HG02938 (cell line): ENCODE data around the gene SLC5A5.
"Not testable (repeated sequence)": the region's sequence is repeated elsewhere in the genome, so short reads cannot be mapped to it uniquely, and the experiment has no call there.

Source experiments
- ATAC-seq: cut with Tn5 transposase; IDR thresholded peaks from one replicate; pipeline ENCODE4 v1.9.1; 2021; ENCODE audit warnings: mild to moderate bottlenecking, moderate library complexity; ENCODE audit not compliant: unreplicated experiment

Gene SLC5A5

GRCh38 chr19:17869114-17869608 lies 2.6 kb upstream of the SLC5A5 start:
- no peak for ATAC-seq

- no peak for ATAC-seq
Measured at GRCh38 chr19:17871032-17871877, 490 bp upstream of the SLC5A5 start.

- no peak for ATAC-seq
Measured at GRCh38 chr19:17872251-17873001, 681 bp downstream of the SLC5A5 start.

GRCh38 chr19:17873786-17874757 lies 2.3 kb downstream of the SLC5A5 start:
- ATAC-seq: no peak

GRCh38 chr19:17874758-17875135 lies 3.0 kb downstream of the SLC5A5 start:
- ATAC-seq: no peak

- ATAC-seq: no peak
Measured at GRCh38 chr19:17877696-17878095, 6.0 kb downstream of the SLC5A5 start.

GRCh38 chr19:17879466-17879865 lies 7.7 kb downstream of the SLC5A5 start:
- ATAC-seq: no peak

- ATAC-seq: no peak
Measured at GRCh38 chr19:17881701-17882100, 10.0 kb downstream of the SLC5A5 start.

GRCh38 chr19:17883627-17884410 lies 12.1 kb downstream of the SLC5A5 start:
- ATAC-seq: no peak

- no peak for ATAC-seq
Measured at GRCh38 chr19:17886515-17886914, 14.8 kb downstream of the SLC5A5 start.

- ATAC-seq: not testable (repeated sequence)
Measured at GRCh38 chr19:17887221-17887620, 15.5 kb downstream of the SLC5A5 start.

- no peak for ATAC-seq
Measured at GRCh38 chr19:17888260-17888659, 16.5 kb downstream of the SLC5A5 start.

- no peak for ATAC-seq
Measured at GRCh38 chr19:17889609-17890214, 18.0 kb downstream of the SLC5A5 start.

- no peak for ATAC-seq
Measured at GRCh38 chr19:17893766-17894165, 22.0 kb downstream of the SLC5A5 start.

GRCh38 chr19:17902701-17903100 lies 31.0 kb downstream of the SLC5A5 start:
- ATAC-seq: no peak

GRCh38 chr19:17908244-17908643 lies 36.5 kb downstream of the SLC5A5 start:
- no peak for ATAC-seq

- ATAC-seq: no peak
Measured at GRCh38 chr19:17909003-17909732, 37.4 kb downstream of the SLC5A5 start.

GRCh38 chr19:17910791-17911360 lies 39.1 kb downstream of the SLC5A5 start:
- no peak for ATAC-seq
